IMR-90 (cell line): ENCODE data around the gene IFIT1B. TPM values are rescaled to one million over a fixed set of nuclear protein-coding genes. Genes with fewer than 3 reads are reported as not detected.

Experiments
- ATAC-seq: fragments of 200-7000 bp; cut with Tn5 transposase; 2 replicates; pipeline ENCODE4 v1.9.1; 2020; ENCODE audit warnings: low read depth, mild to moderate bottlenecking, moderate library complexity
- BruUV-seq: library from RNA; stranded (reverse); fragments of 400-500 nt; replicated peaks from 2 replicates; lab custom pipeline; 2021; lab: Mats Ljungman, UMichigan
- CTCF ChIA-PET: fragments of 300-600 bp; formaldehyde crosslinking; extraction: SDS; loops from one replicate; lab custom pipeline; 2021; ENCODE audit warnings: antibody characterized with exemption; lab: Yijun Ruan, JAX
- POLR2A ChIA-PET: fragments of 300-600 bp; sonication (Branson Sonifier 250); formaldehyde crosslinking; loops from one replicate; lab custom pipeline; 2022; ENCODE audit warnings: antibody characterized with exemption; ENCODE audit not compliant: unreplicated experiment; lab: Charles Lee
- DNase-seq: peaks from one replicate; pipeline ENCODE4 v3.0.0; 2013
- H2AFZ ChIP-seq: replicated peaks from 2 replicates; pipeline ENCODE3; 2013; ENCODE audit warnings: low read length, mild to moderate bottlenecking; ENCODE audit not compliant: poor library complexity
- H2AK5ac ChIP-seq: 2 replicates; pipeline ENCODE4 v1.6.1; 2013; ENCODE audit warnings: low read depth, low read length, inconsistent platforms
- H2AK9ac ChIP-seq: replicated peaks from 2 replicates; pipeline ENCODE3; 2013; ENCODE audit warnings: mild to moderate bottlenecking, low read depth, low read length, moderate library complexity; ENCODE audit not compliant: poor library complexity
- H2BK120ac ChIP-seq: 2 replicates; pipeline ENCODE4 v1.6.1; 2013; ENCODE audit warnings: low read depth, low read length, inconsistent platforms
- H2BK15ac ChIP-seq: 3 replicates; pipeline ENCODE4 v1.6.1; 2013; ENCODE audit warnings: low read depth, low read length, inconsistent platforms
- H2BK20ac ChIP-seq: 2 replicates; pipeline ENCODE4 v1.6.1; 2013; ENCODE audit warnings: low read depth, mild to moderate bottlenecking, inconsistent platforms, low read length, moderate library complexity
- H2BK5ac ChIP-seq: 2 replicates; pipeline ENCODE4 v1.6.1; 2013; ENCODE audit warnings: mild to moderate bottlenecking, low read depth, low read length, inconsistent platforms; ENCODE audit not compliant: poor library complexity, severe bottlenecking
- H3K14ac ChIP-seq: replicated peaks from 2 replicates; pipeline ENCODE4 v1.6.1; 2013; ENCODE audit warnings: low read depth, low read length, inconsistent platforms
- H3K18ac ChIP-seq: 2 replicates; pipeline ENCODE4 v1.6.1; 2013; ENCODE audit warnings: low read depth, low read length, control low read depth
- H3K23ac ChIP-seq: 2 replicates; pipeline ENCODE4 v1.6.1; 2013; ENCODE audit warnings: low read depth, low read length, inconsistent platforms
- H3K27ac ChIP-seq: 2 replicates; pipeline ENCODE4 v1.5.1; 2013; ENCODE audit warnings: mild to moderate bottlenecking, control low read depth, low read length; ENCODE audit not compliant: insufficient read depth
- H3K27me3 ChIP-seq: 2 replicates; pipeline ENCODE4 v1.6.1; 2013; ENCODE audit warnings: low read length; ENCODE audit not compliant: control insufficient read depth, insufficient read depth
- H3K36me3 ChIP-seq: 2 replicates; pipeline ENCODE4 v1.6.1; 2013; ENCODE audit warnings: low read length, mixed read lengths; ENCODE audit not compliant: control insufficient read depth, insufficient read depth
- H3K4ac ChIP-seq: 2 replicates; pipeline ENCODE4 v1.6.1; 2013; ENCODE audit warnings: low read depth, low read length, inconsistent platforms
- H3K4me1 ChIP-seq: 2 replicates; pipeline ENCODE4 v1.6.1; 2013; ENCODE audit warnings: low read length, mixed read lengths; ENCODE audit not compliant: control insufficient read depth, insufficient read depth
- H3K4me2 ChIP-seq: 2 replicates; pipeline ENCODE4 v1.6.1; 2013; ENCODE audit warnings: low read depth, mild to moderate bottlenecking, control low read depth, low read length, moderate library complexity
- H3K4me3 ChIP-seq: 2 replicates; pipeline ENCODE4 v1.5.1; 2013; ENCODE audit warnings: low read depth, mild to moderate bottlenecking, control low read depth, low read length, moderate library complexity; ENCODE audit not compliant: insufficient read depth
- H3K56ac ChIP-seq: 2 replicates; pipeline ENCODE4 v1.6.1; 2013; ENCODE audit warnings: low read length, inconsistent platforms; ENCODE audit not compliant: insufficient read depth; ENCODE audit errors: extremely low read depth
- H3K79me1 ChIP-seq, 2 experiments: 2 replicates each; pipeline ENCODE4 v1.6.1; 2013; ENCODE audit warnings: low read length in 2 of 2, inconsistent platforms in 1 of 2, low read depth in 1 of 2
- H3K9ac ChIP-seq: 2 replicates; pipeline ENCODE4 v1.6.1; 2013; ENCODE audit warnings: low read depth, low read length, control low read depth
- H3K9me1 ChIP-seq: 2 replicates; pipeline ENCODE4 v1.6.1; 2013; ENCODE audit warnings: low read length, inconsistent platforms; ENCODE audit not compliant: insufficient read depth
- H3K9me3 ChIP-seq: 2 replicates; pipeline ENCODE4 v1.6.1; 2013; ENCODE audit warnings: low read length; ENCODE audit not compliant: control insufficient read depth, insufficient read depth
- H4K20me1 ChIP-seq: 2 replicates; pipeline ENCODE4 v1.6.1; 2013; ENCODE audit warnings: low read length, inconsistent platforms; ENCODE audit not compliant: insufficient read depth
- H4K5ac ChIP-seq: 2 replicates; pipeline ENCODE4 v1.6.1; 2013; ENCODE audit warnings: mild to moderate bottlenecking, low read depth, low read length, control low read depth
- H4K8ac ChIP-seq, 2 experiments: 2 replicates each; pipeline ENCODE4 v1.6.1; 2013; ENCODE audit warnings: low read depth in 2 of 2, low read length in 2 of 2, control low read depth in 1 of 2, inconsistent platforms in 1 of 2
- H4K91ac ChIP-seq: 2 replicates; pipeline ENCODE4 v1.6.1; 2013; ENCODE audit warnings: low read depth, low read length, inconsistent platforms; ENCODE audit not compliant: insufficient read depth
- CEBPB ChIP-seq: IDR thresholded peaks from 2 replicates; pipeline ENCODE4 v1.6.1; 2012; ENCODE audit warnings: low read depth, low read length, improper control_type of control experiment
- MAZ ChIP-seq: IDR thresholded peaks from 2 replicates; pipeline ENCODE4 v1.6.1; 2012; ENCODE audit warnings: low read depth, mild to moderate bottlenecking, low read length, improper control_type of control experiment, moderate library complexity, borderline replicate concordance
- RFX5 ChIP-seq: IDR thresholded peaks from 2 replicates; pipeline ENCODE4 v1.8.0; 2012; ENCODE audit warnings: low read depth, mild to moderate bottlenecking, low read length, moderate library complexity
- WGBS, 2 experiments: methylation state at CpG; one replicate each; pipeline versions ENCODE4 v1.1.5 to v1.1.7; 2013; ENCODE audit warnings: missing lambda C conversion rate in 2 of 2; ENCODE audit not compliant: insufficient read length in 1 of 2; ENCODE audit errors: extremely low coverage in 2 of 2; 5-methylcytosine and 5-hydroxymethylcytosine counted together
- dilution Hi-C: fragments of 300-500 bp; cut with HindIII; formaldehyde crosslinking; loops from one replicate; pipeline ENCODE4 v1.14.3; 2018; ENCODE audit warnings: low sequenced_read_pairs; ENCODE audit not compliant: unreplicated experiment
- in situ Hi-C: fragments of 300-500 bp; cut with MboI; formaldehyde crosslinking; loops from 3 replicates; pipeline ENCODE4 v1.14.3; 2019; ENCODE audit warnings: low sequenced_read_pairs, inconsistent platforms, mixed read lengths
- intact Hi-C: fragments of 100-400 bp; cut with micrococcal nuclease; formaldehyde crosslinking; loops from 2 replicates; pipeline ENCODE4 v1.10.0; 2022
- polyA plus RNA-seq, 3 experiments: library from polyadenylated mRNA; depleted of rRNA; stranded (reverse); fragments of >200 nt; gene quantifications; 2 replicates each; pipeline ENCODE4 v1.2.3, GENCODE V29; 2012; ENCODE audit warnings: low replicate concordance in 1 of 3
- total RNA-seq: library from RNA; depleted of rRNA; stranded (reverse); fragments of >200 nt; gene quantifications from 2 replicates; pipeline ENCODE4 v1.2.3, GENCODE V29; 2012

Gene IFIT1B
- total and polyA plus RNA-seq, 2 of the 4 experiments (the other 2 are of a cell fraction) = not detected

GRCh38 chr10:89392974-89393373, 15.1 kb downstream of the IFIT1B start:
- Histone ChIP-seq H4K20me1 (peaks cover 3% of the 10 kb centered on the region; the same call in 1 of the 2 replicates), H2AFZ (peak overlapping the region; percentile 83), H3K9me1 (no peaks in the 10 kb centered on the region), H2BK5ac (peak overlapping the region; percentile 61), H2AK5ac (no peak overlapping the region), H3K18ac (peak overlapping the region; percentile 5; the same call in 1 of the 2 replicates), H3K27ac (peak overlapping the region; percentile 86; the same call in 1 of the 2 replicates), H3K56ac (peak overlapping the region; percentile 6; the same call in 1 of the 2 replicates), H4K91ac (no peak overlapping the region), H4K5ac (no peak overlapping the region), H2BK15ac (no peak overlapping the region), H3K9ac (peak overlapping the region; percentile 65), H2BK120ac (peak overlapping the region; percentile 55), H3K4ac (peak overlapping the region; percentile 3; the same call in 1 of the 2 replicates), H3K23ac (peak overlapping the region; percentile 21; the same call in 1 of the 2 replicates), H3K36me3 (no peaks in the 10 kb centered on the region), H4K8ac (peak overlapping the region in 1 of 2 experiments; percentile 33; a peak in 3 of 4 replicates), H3K79me1 (peaks cover 0 to 3% of the 10 kb centered on the region in 2 experiments; a peak in 1 of 4 replicates), H3K27me3 (no peaks in the 10 kb centered on the region), H3K14ac (peak overlapping the region; percentile 72; the same call in 1 of the 2 replicates), H2AK9ac (no peak overlapping the region), H2BK20ac (peak overlapping the region; percentile 38; the same call in 1 of the 2 replicates), H3K4me1 (no peaks in the 10 kb centered on the region; the same call in 1 of the 2 replicates), H3K9me3 (no peaks in the 10 kb centered on the region), H3K4me2 (peak overlapping the region; percentile 89), H3K4me3 (peak overlapping the region; percentile 68)
- intact Hi-C loops = no loop called here
- dilution Hi-C loops = no loop called here
- no CpG with 5 or more reads among the region's 2 CpGs for WGBS, 2 experiments
- peak; percentile 92 for DNase-seq
- peak; percentile 77 for ATAC-seq
- ChIA-PET CTCF (interaction anchor here (0.6 to 1.3 kb wide), 4 partner anchors 14 to 73 kb away, joined by 3 to 6 read pairs (median 4); no protein-coding TSS in a partner anchor), POLR2A (interaction anchor here (0.6 to 1.0 kb wide), 5 partner anchors 20 to 1609 kb away, joined by 3 to 19 read pairs (median 7); partner anchors contain the start of gene IFIT3)
- in situ Hi-C loops = no loop called here
- BruUV-seq = no TSS peak
- no peak for TF ChIP-seq RFX5
- TF ChIP-seq MAZ = peak; percentile 8; the same call in 1 of the 2 replicates
- peak; percentile 94 for TF ChIP-seq CEBPB
